HL-60 (cell line): ENCODE results near the gene GAK.

ENCODE experiments used
- DNase-seq, 2 experiments: peaks; one replicate each; pipeline ENCODE4 v3.0.0-alpha.2; 2010 to 2020; ENCODE audit warnings: low read depth in 1 of 2, low spot score in 1 of 2
- H3K27ac ChIP-seq: fragments of 250-450 bp; sonication (Bioruptor Pico); replicated peaks from 2 replicates; pipeline ENCODE4 v1.5.1; 2020; ENCODE audit warnings: mild to moderate bottlenecking, moderate library complexity
- H3K27me3 ChIP-seq: fragments of 250-450 bp; sonication (Bioruptor Pico); 2 replicates; pipeline ENCODE4 v1.5.1; 2021; ENCODE audit warnings: mild to moderate bottlenecking, moderate library complexity; ENCODE audit not compliant: insufficient read depth, poor library complexity, severe bottlenecking
- H3K4me3 ChIP-seq: replicated peaks from 2 replicates; pipeline ENCODE4 v1.5.1; 2011; ENCODE audit warnings: mild to moderate bottlenecking, control low read depth, low read length; ENCODE audit not compliant: insufficient read depth
- CTCF ChIP-seq: IDR thresholded peaks from one replicate; pipeline ENCODE4 v1.5.1; 2011; ENCODE audit warnings: low read length, control low read depth, inconsistent platforms; ENCODE audit not compliant: insufficient read depth
- GABPA ChIP-seq: IDR thresholded peaks from 2 replicates; pipeline ENCODE4 v1.6.1; 2012; ENCODE audit warnings: low read depth
- POLR2AphosphoS5 ChIP-seq: IDR thresholded peaks from 2 replicates; pipeline ENCODE4 v1.6.1; 2012; ENCODE audit warnings: low read depth
- REST ChIP-seq: IDR thresholded peaks from 2 replicates; pipeline ENCODE4 v1.6.1; 2012; ENCODE audit warnings: low read depth; ENCODE audit not compliant: insufficient replicate concordance
- SPI1 ChIP-seq: IDR thresholded peaks from 2 replicates; pipeline ENCODE4 v1.6.1; 2012; ENCODE audit warnings: low read depth, mild to moderate bottlenecking, borderline replicate concordance

The GAK gene

GRCh38 chr4:836003-836511, 96.1 kb downstream of the GAK start:
- no peak overlapping the region for H3K27ac ChIP-seq
- no peak for DNase-seq
- TF ChIP-seq CTCF (no peak), REST (no peak), SPI1 (no peak), GABPA (no peak), POLR2AphosphoS5 (no peak)
- H3K4me3 ChIP-seq = no peak overlapping the region
- no peaks in the 10 kb centered on the region for H3K27me3 ChIP-seq

- Histone ChIP-seq H3K27me3 (no peaks in the 10 kb centered on the region), H3K4me3 (no peak overlapping the region), H3K27ac (no peak overlapping the region)
- DNase-seq = no peak
- TF ChIP-seq POLR2AphosphoS5 = no peak
- no peak for TF ChIP-seq CTCF
- TF ChIP-seq SPI1 = no peak
- no peak for TF ChIP-seq REST
- no peak for TF ChIP-seq GABPA
Observed at GRCh38 chr4:835148-836002, 96.7 kb downstream of the GAK start.

- Histone ChIP-seq H3K27me3 (no peaks in the 10 kb centered on the region), H3K4me3 (no peak overlapping the region), H3K27ac (no peak overlapping the region)
- DNase-seq = no peak
- TF ChIP-seq GABPA (no peak), POLR2AphosphoS5 (no peak)
Observed at GRCh38 chr4:834368-835147, 97.6 kb downstream of the GAK start.

- H3K27ac ChIP-seq = no peak overlapping the region
- H3K27me3 ChIP-seq = peaks cover 4% of the 10 kb centered on the region
- no peak overlapping the region for H3K4me3 ChIP-seq
- TF ChIP-seq REST (no peak), POLR2AphosphoS5 (no peak), SPI1 (no peak)
- no peak for DNase-seq
Observed at GRCh38 chr4:833731-834367, 98.3 kb downstream of the GAK start.
